Measurements from ENCODE around the gene GAB4. TPM values are rescaled to one million over a fixed set of nuclear protein-coding genes. Genes with fewer than 3 reads are reported as not detected.

The GAB4 gene
- total and polyA plus RNA-seq, 10 of the 15 experiments (the other 5 are each of a cell fraction or from before 2014, with no cell fraction given): not detected

GRCh38 chr22:17009640-17010291, 1.7 kb upstream of the GAB4 start:
- ChIA-PET POLR2A (no interaction called here), CTCF (no interaction called here), SMC1A (ENCODE audit: uncharacterized antibody, unreplicated experiment) (no interaction called here), RAD21 (ENCODE audit: unreplicated experiment) (no interaction called here)
- ATAC-seq: 0 out of 3 replicates have a peak, but pooled peaks have one; percentile 19
- Histone ChIP-seq H3K79me2 (ENCODE audit: control insufficient read depth, insufficient read depth, low read length) (no peaks in the 10 kb centered on the region), H3K9me3 (replicated peaks; ENCODE audit: control insufficient read depth, insufficient read depth, low read length) (no peaks in the 10 kb centered on the region; the same call in 2 of the 3 replicates), H3K4me2 (ENCODE audit: control insufficient read depth, insufficient read depth) (no peak overlapping the region), H3K9ac (ENCODE audit: control insufficient read depth, insufficient read depth, low read length) (no peak overlapping the region), H3K4me3 (no peak overlapping the region), H3K27ac (ENCODE audit: control insufficient read depth, insufficient read depth) (no peak overlapping the region), H4K20me1 (ENCODE audit: control insufficient read depth, insufficient read depth) (no peaks in the 10 kb centered on the region), H3K4me1 (ENCODE audit: control insufficient read depth, insufficient read depth, low read length) (no peaks in the 10 kb centered on the region; the same call in 1 of the 2 replicates), H3K36me3 (ENCODE audit: control insufficient read depth in 2 of 2, insufficient read depth in 2 of 2, low read length in 1 of 2) (no peaks in the 10 kb centered on the region), H3K27me3 (replicated peaks in 1 of 2; ENCODE audit: control insufficient read depth in 2 of 2, insufficient read depth in 2 of 2, low read length in 1 of 2) (no peaks in the 10 kb centered on the region; a peak in 1 of 4 replicates), H2AFZ (ENCODE audit: control insufficient read depth, low read depth, low read length) (no peak overlapping the region)
- TF ChIP-seq CTCF (IDR thresholded peaks at IDR 0.05 in 2 of 3, conservative IDR thresholded peaks at IDR 0.05 in 1 of 3; ENCODE audit: control insufficient read depth in 2 of 3, extremely low read depth in 1 of 3, insufficient read depth in 1 of 3, low read depth in 3 of 3, low read length in 3 of 3): peak; percentile 10 to 16 (median 15); a peak in 2 of 6 replicates
- TF ChIP-seq ATF2 (IDR thresholded peaks at IDR 0.05; ENCODE audit: low read length): no peak
- WGBS (ENCODE audit: insufficient coverage, insufficient replicate concordance, low lambda C conversion rate, missing lambda C conversion rate): 25% methylated on average over 9 of the region's 9 CpGs
- in situ Hi-C loops (cut with MboI) (no loop called here), intact Hi-C loops (cut with micrococcal nuclease; ENCODE audit: unreplicated experiment) (no loop called here)
- BruUV-seq (replicated peaks): no TSS peak
- no peak for DNase-seq (ENCODE audit: low read depth, low spot score)
- FAIRE-seq: no peak

- H3K4me3 ChIP-seq: no peak overlapping the region
- no TSS peak for BruUV-seq (replicated peaks)
- H3K4me2 ChIP-seq (ENCODE audit: control insufficient read depth, insufficient read depth): no peak overlapping the region
- in situ Hi-C loops (cut with MboI): no loop called here
- H3K4me1 ChIP-seq (ENCODE audit: control insufficient read depth, insufficient read depth, low read length): no peaks in the 10 kb centered on the region
- FAIRE-seq (no peak), DNase-seq (ENCODE audit: low read depth, low spot score) (no peak), ATAC-seq (no peak)
- SMC1A ChIA-PET (ENCODE audit: uncharacterized antibody, unreplicated experiment): no interaction called here
- no peak overlapping the region for H2AFZ ChIP-seq (ENCODE audit: control insufficient read depth, low read depth, low read length)
- POLR2A ChIA-PET: no interaction called here
- TF ChIP-seq NFXL1 (IDR thresholded peaks at IDR 0.05; ENCODE audit: borderline replicate concordance) (no peak), SUPT20H (IDR thresholded peaks at IDR 0.05; ENCODE audit: borderline replicate concordance, control insufficient read depth, low read depth, low read length) (no peak), YBX1 (IDR thresholded peaks at IDR 0.05) (no peak), SREBF1 (IDR thresholded peaks at IDR 0.05; ENCODE audit: low read length) (no peak), NKRF (conservative IDR thresholded peaks at IDR 0.05) (no peak)
- no peak overlapping the region for H3K27ac ChIP-seq (ENCODE audit: control insufficient read depth, insufficient read depth)
- no peaks in the 10 kb centered on the region; the same call in 2 of the 3 replicates for H3K9me3 ChIP-seq (replicated peaks; ENCODE audit: control insufficient read depth, insufficient read depth, low read length)
- no peaks in the 10 kb centered on the region; a peak in 1 of 4 replicates for H3K27me3 ChIP-seq (replicated peaks in 1 of 2; ENCODE audit: control insufficient read depth in 2 of 2, insufficient read depth in 2 of 2, low read length in 1 of 2)
- 34% methylated on average over 18 of the region's 22 CpGs for WGBS (ENCODE audit: insufficient coverage, insufficient replicate concordance, low lambda C conversion rate, missing lambda C conversion rate)
- RAD21 ChIA-PET (ENCODE audit: unreplicated experiment): no interaction called here
- CTCF ChIA-PET: no interaction called here
- no peaks in the 10 kb centered on the region for H3K36me3 ChIP-seq (ENCODE audit: control insufficient read depth in 2 of 2, insufficient read depth in 2 of 2, low read length in 1 of 2)
- no peak overlapping the region for H3K9ac ChIP-seq (ENCODE audit: control insufficient read depth, insufficient read depth, low read length)
- intact Hi-C loops (cut with micrococcal nuclease; ENCODE audit: unreplicated experiment): no loop called here
- no peaks in the 10 kb centered on the region for H3K79me2 ChIP-seq (ENCODE audit: control insufficient read depth, insufficient read depth, low read length)
- H4K20me1 ChIP-seq (ENCODE audit: control insufficient read depth, insufficient read depth): no peaks in the 10 kb centered on the region
Measured at GRCh38 chr22:17007257-17007656, 765 bp downstream of the GAB4 start.
